ENCODE measurements around the gene SV2C. TPM values are rescaled to one million over a fixed set of nuclear protein-coding genes. Genes with fewer than 3 reads are reported as not detected.

The SV2C gene
- total RNA-seq, 1 donor from 2014 or later, result 0.33 TPM

DNA sequence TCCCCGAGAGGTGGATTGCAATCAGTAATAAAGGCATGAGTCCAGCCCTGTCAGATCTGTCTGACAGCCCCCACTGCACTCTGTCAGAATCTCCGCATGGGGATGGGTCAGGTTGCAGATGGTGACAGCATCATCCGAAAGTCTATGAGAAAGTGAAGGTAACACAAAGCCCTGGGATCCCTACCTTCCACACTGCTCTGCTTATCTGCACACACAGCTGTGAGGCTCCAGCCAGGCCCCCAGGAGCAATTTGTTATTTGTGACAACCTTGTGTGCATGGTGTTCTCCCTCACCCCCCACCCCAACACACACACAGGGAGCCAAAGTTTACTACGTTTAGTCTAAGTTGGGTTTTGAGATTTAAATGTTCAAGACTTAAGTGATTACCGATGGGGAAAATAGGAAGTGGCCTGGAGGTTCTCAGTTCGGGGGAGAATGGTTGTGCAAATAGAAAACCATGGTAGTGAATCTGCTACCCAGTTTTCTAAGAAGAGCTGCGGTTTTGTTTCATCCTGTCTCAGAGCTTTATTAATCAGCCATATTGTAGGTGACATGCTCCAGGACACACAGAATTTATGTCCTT lies 92.7 kb downstream of the SV2C start:
- Mint-ChIP-seq H3K27me3 (ENCODE audit: low read depth) (no peaks in the 10 kb centered on the region), H3K4me3 (no peak overlapping the region), H3K9me3 (no peaks in the 10 kb centered on the region), H3K4me1 (no peaks in the 10 kb centered on the region), H3K27ac (ENCODE audit: unreplicated experiment) (no peak overlapping the region), H3K36me3 (ENCODE audit: low read depth) (peaks cover 3% of the 10 kb centered on the region)
- TF ChIP-seq, protein P1, sequence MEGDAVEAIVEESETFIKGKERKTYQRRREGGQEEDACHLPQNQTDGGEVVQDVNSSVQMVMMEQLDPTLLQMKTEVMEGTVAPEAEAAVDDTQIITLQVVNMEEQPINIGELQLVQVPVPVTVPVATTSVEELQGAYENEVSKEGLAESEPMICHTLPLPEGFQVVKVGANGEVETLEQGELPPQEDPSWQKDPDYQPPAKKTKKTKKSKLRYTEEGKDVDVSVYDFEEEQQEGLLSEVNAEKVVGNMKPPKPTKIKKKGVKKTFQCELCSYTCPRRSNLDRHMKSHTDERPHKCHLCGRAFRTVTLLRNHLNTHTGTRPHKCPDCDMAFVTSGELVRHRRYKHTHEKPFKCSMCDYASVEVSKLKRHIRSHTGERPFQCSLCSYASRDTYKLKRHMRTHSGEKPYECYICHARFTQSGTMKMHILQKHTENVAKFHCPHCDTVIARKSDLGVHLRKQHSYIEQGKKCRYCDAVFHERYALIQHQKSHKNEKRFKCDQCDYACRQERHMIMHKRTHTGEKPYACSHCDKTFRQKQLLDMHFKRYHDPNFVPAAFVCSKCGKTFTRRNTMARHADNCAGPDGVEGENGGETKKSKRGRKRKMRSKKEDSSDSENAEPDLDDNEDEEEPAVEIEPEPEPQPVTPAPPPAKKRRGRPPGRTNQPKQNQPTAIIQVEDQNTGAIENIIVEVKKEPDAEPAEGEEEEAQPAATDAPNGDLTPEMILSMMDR (conservative IDR thresholded peaks at IDR 0.05), result no peak
- DNase-seq (ENCODE audit: low read depth, low spot score), result no peak

GRCh38 chr5:76177978-76178377 lies 94.8 kb downstream of the SV2C start:
- no peak overlapping the region for H3K27ac Mint-ChIP-seq (ENCODE audit: unreplicated experiment)
- TF ChIP-seq, protein P1 (conservative IDR thresholded peaks at IDR 0.05), result no peak
- H3K4me1 Mint-ChIP-seq, result no peaks in the 10 kb centered on the region
- no peak overlapping the region for H3K4me3 Mint-ChIP-seq
- no peaks in the 10 kb centered on the region for H3K27me3 Mint-ChIP-seq (ENCODE audit: low read depth)
- peaks cover 2% of the 10 kb centered on the region for H3K9me3 Mint-ChIP-seq
- H3K36me3 Mint-ChIP-seq (ENCODE audit: low read depth), result peaks cover 3% of the 10 kb centered on the region
- DNase-seq (ENCODE audit: low read depth, low spot score), result no peak

- no peak overlapping the region for H3K4me3 Mint-ChIP-seq
- H3K27ac Mint-ChIP-seq (ENCODE audit: unreplicated experiment), result no peak overlapping the region
- no peak for DNase-seq (ENCODE audit: low read depth, low spot score)
- no peaks in the 10 kb centered on the region for H3K4me1 Mint-ChIP-seq
- peaks cover 6% of the 10 kb centered on the region for H3K9me3 Mint-ChIP-seq
- H3K36me3 Mint-ChIP-seq (ENCODE audit: low read depth), result no peaks in the 10 kb centered on the region
- no peaks in the 10 kb centered on the region for H3K27me3 Mint-ChIP-seq (ENCODE audit: low read depth)
- TF ChIP-seq, protein P1 (conservative IDR thresholded peaks at IDR 0.05), result no peak
Observed at GRCh38 chr5:76178913-76179312, 95.7 kb downstream of the SV2C start.

- peaks cover 6% of the 10 kb centered on the region for H3K9me3 Mint-ChIP-seq
- peaks cover 3% of the 10 kb centered on the region for H3K36me3 Mint-ChIP-seq (ENCODE audit: low read depth)
- no peaks in the 10 kb centered on the region for H3K27me3 Mint-ChIP-seq (ENCODE audit: low read depth)
- H3K4me1 Mint-ChIP-seq, result no peaks in the 10 kb centered on the region
- H3K27ac Mint-ChIP-seq (ENCODE audit: unreplicated experiment), result no peak overlapping the region
- no peak overlapping the region for H3K4me3 Mint-ChIP-seq
- TF ChIP-seq, protein P1 (conservative IDR thresholded peaks at IDR 0.05), result no peak
- DNase-seq (ENCODE audit: low read depth, low spot score), result no peak
Observed at GRCh38 chr5:76180814-76181805, 97.9 kb downstream of the SV2C start.

- H3K36me3 Mint-ChIP-seq (ENCODE audit: low read depth), result peaks cover 3% of the 10 kb centered on the region
- DNase-seq (ENCODE audit: low read depth, low spot score), result no peak
- peaks cover 6% of the 10 kb centered on the region for H3K9me3 Mint-ChIP-seq
- no peaks in the 10 kb centered on the region for H3K4me1 Mint-ChIP-seq
- H3K27me3 Mint-ChIP-seq (ENCODE audit: low read depth), result peaks cover 3% of the 10 kb centered on the region
- no peak overlapping the region for H3K4me3 Mint-ChIP-seq
- H3K27ac Mint-ChIP-seq (ENCODE audit: unreplicated experiment), result no peak overlapping the region
- TF ChIP-seq, protein P1 (conservative IDR thresholded peaks at IDR 0.05), result no peak
Observed at GRCh38 chr5:76187386-76187785, 104.2 kb downstream of the SV2C start.
